ENCODE measurements around the gene ZNF470.

GRCh38 chr19:56537442-56537841, 29.8 kb upstream of the ZNF470 start:
- TF ChIP-seq CTCF (CRISPR knock-in tag; IDR thresholded peaks at IDR 0.05) (no peak), SMAD3 (CRISPR knock-in tag; IDR thresholded peaks at IDR 0.05) (no peak), ESRRA (CRISPR knock-in tag; IDR thresholded peaks at IDR 0.05; ENCODE audit: low read depth) (no peak), ARNT (IDR thresholded peaks at IDR 0.05) (no peak), PHF8 (CRISPR knock-in tag; IDR thresholded peaks at IDR 0.05) (no peak), TP53 (CRISPR knock-in tag; conservative IDR thresholded peaks at IDR 0.05) (no peak), NFYB (CRISPR knock-in tag; IDR thresholded peaks at IDR 0.05) (no peak)
